SW480 (cell line): ENCODE data around the gene PITX2.

ENCODE experiments used
- DNase-seq: peaks from one replicate; pipeline ENCODE4 v3.0.0-alpha.2; 2016; ENCODE audit warnings: low spot score

PITX2 gene

DNA sequence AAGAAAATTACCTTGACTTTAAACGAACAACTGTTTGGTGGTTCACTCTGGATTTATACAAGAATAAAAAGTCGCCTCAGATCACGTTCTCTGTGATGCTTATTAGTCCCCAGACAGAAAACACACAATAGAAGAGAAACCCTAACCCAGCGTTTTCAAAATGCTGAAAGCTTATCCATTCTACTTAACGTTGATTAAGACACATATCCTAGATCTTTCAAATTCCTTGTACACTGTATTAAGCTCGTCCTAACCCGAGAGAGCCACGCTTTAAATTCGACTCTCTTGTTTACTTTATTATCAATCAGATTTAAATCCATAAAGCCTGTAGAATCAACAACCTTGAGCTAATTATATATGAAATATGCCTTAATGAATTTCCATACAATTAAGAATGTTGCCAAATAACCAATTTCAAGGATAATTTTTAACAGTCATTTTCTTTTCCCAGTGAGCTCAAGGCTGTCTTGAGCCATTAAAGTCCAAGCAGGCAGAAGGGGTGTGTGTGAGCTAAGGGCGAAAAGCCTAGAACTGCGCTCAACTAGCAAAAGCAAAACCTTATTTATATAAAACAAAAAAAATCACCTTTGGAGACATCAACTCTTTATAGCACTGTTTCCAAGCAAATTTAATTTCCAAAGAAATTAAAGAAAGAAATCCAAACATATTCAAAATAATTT lies 981 bp upstream of the PITX2 start:
- no peak for DNase-seq

DNA sequence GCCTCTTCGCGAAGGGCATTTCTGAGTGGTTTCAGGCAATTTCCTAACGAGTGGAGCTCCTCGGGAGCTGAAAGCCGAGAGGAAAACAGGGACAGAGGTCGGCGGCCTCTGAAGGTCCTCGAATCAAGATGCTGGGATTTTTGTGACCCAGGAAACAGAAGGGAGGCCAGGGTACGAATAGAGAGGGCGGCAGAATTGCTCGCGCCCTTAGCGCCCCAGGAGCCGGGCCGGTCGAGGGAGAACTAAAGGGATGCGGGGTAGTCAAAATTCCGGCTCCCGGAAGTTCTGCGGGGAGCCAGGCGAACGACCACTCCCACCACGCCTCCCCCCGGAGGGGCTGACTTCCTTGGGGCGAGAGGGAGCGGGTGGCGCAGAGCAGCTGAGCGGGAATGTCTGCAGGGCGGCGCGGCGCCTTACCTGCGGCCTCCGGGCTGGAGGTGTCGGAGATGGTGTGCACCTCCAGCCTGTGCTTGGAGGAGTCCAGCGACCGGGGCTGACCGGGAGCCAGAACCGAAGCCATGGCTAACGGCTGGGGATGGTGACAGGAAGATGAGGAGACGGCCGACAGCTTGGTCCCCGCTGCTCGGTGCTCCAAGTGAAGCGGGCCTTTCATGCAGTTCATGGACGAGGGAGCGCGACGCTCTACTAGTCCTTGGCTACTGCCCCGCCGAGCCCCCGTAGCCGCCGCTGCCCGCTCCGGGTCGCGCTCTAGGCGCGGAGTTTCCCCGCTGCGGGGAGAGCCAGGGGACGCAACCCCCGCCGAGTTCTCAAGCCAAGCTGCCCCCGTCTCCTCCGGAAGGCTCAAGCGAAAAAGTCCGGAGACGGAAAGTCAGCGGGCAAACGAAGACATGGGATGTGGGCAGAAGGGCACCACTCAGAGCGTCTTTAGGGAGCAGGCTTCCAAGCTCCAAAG lies 782 bp downstream of the PITX2 start:
- DNase-seq: peak; percentile 40

DNA sequence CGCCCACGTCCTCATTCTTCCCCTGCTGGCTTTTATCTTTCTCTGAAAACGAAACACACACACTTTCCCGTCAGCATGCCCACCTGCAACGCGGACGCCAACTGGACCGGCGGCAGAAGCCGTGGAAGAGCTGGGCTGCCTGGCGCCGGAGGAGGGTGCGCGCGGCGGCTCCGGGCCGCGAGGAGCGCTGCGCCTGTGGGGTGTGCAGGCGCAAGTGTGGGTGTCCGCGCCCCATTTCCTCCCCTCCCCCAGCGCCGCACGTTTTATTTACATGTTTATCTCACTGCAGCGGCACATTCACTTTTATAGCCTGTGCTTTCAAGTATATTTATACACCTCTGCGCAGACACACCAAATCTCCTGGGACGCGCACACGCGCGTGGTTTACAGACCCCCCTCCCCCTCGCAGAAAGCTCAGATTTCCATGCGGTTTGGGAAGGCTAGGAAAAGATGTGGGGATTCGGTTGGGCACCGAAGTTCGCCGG lies 1.5 kb downstream of the PITX2 start:
- DNase-seq: no peak

DNA sequence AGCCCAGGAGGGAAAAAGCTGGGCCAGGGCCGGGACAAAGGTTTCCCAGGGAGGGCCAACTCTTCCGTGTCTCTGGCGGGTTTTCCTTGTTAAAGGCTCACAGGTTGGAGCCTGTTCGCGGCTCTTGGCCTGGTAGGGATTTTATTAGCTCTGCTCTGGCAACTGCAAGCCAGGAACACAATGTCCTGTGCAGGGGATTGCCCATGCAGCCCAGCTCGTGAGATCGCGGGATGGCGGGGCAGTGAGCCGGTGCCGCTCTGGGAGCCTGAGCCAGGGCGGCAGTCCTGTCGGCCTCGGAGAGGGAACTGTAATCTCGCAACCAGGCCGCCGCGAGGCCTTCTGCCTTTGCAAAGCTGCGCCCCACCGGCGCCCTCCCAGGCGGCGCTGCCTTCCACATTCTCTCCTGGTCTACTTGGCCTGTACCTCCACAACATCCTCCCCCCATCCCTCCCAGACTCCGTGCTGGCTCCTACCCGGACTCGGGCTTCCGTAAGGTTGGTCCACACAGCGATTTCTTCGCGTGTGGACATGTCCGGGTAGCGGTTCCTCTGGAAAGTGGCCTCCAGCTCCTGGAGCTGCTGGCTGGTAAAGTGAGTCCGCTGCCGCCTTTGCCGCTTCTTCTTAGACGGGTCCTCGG lies 2.1 kb downstream of the PITX2 start:
- no peak for DNase-seq

GRCh38 chr4:110620322-110620690 lies 2.6 kb downstream of the PITX2 start:
- no peak for DNase-seq

DNA sequence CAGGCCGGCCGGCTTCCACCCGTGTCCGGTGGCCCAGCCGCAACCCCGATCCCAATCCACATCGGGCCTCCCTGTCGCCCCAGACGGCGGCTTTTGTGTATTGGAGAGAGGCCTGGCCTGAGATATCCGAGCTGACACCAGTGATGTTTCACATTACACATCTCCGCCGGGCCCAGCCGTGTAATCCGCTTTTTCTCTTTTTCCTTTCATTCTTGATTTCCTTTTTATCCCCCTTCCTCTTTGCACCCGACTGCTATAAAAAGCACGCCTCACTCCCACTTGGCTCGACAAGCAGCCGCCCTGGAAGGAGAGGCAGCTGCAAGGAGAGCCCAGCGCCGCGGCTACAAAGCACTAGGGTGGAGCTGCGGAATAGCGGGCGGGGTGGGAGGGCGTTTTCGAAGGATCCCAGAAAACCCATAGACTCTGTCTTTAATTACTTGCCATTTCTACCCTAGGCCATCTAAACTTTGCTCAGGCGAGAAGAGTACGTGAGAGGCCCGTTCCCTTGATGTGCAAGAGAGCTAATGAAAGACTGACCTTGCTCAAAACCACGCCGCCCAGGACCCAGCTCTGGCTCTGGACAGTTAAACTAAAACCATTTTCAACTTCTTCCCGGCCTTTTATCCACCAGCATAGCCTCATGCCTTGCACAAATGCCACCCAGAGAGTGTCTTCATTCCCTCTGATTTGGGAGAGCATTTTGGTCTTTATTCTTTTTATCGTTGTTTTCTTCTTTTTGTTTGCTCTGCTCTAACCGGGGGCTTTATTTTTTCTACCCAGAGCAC lies 3.2 kb downstream of the PITX2 start:
- no peak for DNase-seq

GRCh38 chr4:110618581-110619462 lies 4.1 kb downstream of the PITX2 start:
- no peak for DNase-seq

GRCh38 chr4:110617646-110618580 lies 5.0 kb downstream of the PITX2 start:
- no peak for DNase-seq

DNA sequence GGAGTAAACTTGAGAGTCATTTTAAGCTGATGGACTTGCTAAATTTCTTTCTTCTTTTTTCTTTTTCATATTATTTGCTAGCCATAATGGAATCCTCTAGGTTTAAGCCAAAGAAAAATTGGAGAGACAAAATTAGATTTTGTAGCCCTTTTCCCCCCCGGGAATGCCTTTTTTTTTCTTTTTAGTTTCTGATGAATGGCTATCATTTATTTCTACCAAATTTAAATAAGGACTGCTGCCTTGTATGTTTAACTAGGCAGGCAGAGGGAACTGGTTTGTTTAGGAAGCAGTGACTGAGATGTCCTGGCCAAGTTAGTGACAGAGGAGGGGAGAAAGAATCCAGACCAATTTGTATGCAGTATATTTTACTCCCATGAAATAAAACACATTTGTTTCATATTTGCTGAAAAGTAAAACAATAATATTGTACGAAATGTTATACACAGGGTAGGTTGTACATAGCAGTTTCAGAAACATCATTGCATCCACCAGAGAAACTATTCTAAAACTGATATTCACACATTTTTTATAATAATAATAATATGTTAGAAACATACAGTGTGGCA lies 5.7 kb downstream of the PITX2 start:
- no peak for DNase-seq

DNA sequence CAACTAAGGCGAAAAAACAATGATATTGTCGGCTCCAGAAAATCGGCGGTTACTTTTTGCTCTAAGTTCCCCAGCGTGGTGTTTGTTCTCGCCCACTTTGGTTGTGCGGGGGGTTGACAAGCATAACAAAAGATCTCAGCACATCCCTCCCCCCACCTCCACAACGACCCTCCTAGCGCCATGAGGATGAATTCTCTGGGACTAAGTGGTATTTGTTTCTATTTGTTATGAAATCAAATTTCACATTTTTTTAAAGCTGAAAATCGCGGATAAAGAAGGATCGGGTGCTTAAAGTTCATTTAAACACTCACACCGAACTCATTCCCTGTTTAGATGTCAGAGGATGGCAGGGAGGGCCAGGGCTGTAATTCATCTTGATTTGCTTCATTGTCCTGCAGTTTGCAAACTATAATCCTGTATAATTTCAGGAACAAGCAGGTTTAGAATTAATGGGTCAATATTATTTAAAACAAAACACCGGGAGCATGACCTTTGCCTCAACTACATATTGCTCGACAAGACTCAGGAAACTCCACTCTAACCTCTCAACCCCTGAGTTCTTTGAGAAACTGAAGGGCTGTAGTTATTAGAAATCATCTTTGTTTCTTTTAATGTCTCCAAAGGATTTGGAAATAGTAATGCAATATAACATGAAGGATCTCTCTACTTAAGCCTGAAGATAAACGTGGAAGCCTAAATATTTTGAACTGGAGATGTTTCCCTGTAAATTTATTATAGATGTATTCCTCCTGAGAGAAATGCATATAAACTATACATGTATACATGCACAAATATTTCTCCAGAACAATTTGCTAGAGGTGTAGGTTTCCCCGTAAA lies 6.4 kb downstream of the PITX2 start:
- no peak for DNase-seq

DNA sequence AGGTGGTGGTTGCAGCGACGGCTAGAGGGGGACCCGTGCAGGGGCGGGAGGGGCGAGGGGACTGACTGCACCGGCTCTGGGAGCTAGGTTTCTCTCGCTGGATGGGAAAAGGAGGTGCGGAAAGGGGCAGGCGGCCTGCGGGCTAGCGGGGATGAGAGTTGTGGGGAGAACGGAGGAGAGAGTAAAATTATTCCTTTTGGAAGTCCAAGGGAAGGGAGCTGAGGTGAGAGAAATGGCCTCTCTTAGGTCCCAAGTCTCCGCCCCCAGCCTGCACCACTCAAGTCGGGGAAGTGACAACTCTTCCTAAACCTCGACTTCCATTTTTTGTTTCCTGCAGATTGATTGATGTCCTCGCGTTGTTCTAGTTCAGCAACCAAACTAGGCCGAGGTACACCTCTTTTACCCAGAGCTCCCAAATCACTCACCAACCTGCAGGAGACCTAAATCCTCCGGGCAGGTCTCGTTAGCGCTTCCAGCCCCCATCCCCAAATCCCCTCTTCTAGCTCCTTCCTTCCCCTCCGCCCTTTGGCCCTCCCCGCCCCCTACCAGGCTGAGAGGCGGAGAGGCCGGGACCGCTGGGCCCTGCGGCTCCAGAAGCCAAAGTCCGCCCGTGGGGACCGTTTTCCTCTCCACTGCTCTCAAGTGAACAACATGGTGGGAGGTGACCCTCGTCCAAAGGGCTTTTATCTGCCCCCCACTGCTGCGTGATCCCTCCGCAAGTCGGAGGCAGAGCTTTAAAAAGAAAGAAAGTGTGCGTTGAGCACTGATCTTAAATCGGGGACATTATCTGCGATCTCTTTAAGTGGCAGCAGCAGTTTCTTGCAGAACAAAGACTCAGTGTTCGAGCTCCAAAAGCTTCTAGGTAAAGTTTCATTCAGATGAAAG lies 7.3 kb downstream of the PITX2 start:
- DNase-seq: no peak

- DNase-seq: no peak
Measured at GRCh38 chr4:110614976-110615352, 7.9 kb downstream of the PITX2 start.

DNA sequence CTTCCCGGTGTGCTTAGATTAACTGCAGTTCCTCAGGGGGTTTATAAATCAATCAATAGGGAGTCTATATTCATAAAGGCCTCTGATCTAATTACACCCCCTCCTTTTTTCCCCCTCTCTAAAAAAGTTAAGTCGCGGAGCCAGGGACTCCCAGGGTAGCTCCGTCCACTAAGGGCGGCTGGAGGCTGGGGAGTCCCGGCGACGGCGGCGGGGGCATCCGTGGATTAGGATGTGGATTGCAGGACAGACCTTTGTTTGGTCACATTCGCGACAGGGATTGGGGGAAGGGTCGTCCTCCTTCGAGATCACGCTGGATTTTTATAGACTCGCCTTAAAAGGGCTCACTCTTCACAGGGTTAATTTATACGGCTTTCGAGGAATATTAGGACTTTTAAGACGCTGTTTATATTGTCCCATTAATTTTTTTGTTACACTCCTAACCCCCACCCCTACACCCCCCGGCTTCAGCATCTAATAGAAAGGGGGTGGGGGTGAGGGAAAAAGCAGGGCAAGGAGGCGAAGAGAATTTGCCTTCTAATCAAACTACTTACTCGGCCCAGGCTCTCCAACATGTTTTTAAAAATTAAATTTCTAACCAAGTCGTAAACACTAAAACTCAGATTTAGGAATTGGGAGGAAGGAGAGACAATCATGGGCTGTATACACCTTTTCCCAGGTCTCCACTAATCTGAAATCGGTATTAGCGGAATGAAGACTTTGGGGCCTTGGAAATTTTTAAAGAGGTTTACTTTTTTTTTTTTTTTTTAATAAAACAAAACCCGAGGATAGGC lies 8.5 kb downstream of the PITX2 start:
- no peak for DNase-seq

DNA sequence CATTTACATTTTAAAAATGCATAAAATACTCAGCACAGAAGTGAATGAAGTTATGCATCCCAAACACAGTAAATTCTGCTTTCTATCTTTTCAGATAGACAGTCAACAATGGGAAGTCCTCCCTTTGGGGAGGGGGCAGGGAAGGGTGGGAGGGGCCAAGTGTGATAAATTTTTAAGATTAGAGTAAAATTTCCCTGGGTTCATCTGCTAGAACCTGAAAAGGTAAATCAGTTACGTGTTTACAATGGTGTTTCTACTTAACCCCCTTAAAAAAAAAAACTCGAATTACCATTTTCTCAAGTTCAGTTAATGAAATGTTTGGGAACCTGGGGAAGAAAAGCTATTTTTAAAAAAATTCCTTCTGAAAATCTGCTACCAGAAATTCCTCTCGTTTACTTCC lies 9.1 kb downstream of the PITX2 start:
- no peak for DNase-seq

GRCh38 chr4:110612631-110613269 lies 10.1 kb downstream of the PITX2 start:
- no peak for DNase-seq

- no peak for DNase-seq
Measured at GRCh38 chr4:110611968-110612447, 10.9 kb downstream of the PITX2 start.
